Esophagus muscularis mucosa (tissue), 4 donors: ENCODE measurements around the gene RHOBTB1. TPM values are rescaled to one million over a fixed set of nuclear protein-coding genes. Genes with fewer than 3 reads are reported as not detected.

Source experiments
- DNase-seq: peaks from one replicate; pipeline ENCODE4 v3.0.0-alpha.2; 2017; ENCODE audit errors: extremely low spot score
- H3K27ac ChIP-seq, 4 donors: fragments of 200-600 bp; sonication (generic); replicated peaks in 1 of 4; 1 replicate in 3 of 4; 2 replicates in 1 of 4; pipeline ENCODE4 v1.5.1; 2016 to 2019; ENCODE audit warnings: mild to moderate bottlenecking in 1 of 4
- H3K27me3 ChIP-seq, 4 donors: fragments of 200-600 bp; sonication (generic); one replicate each; pipeline versions ENCODE4 v1.5.1 to v1.6.0; 2016 to 2019
- H3K36me3 ChIP-seq, 4 donors: fragments of 200-600 bp; sonication (generic); one replicate each; pipeline ENCODE4 v1.5.1; 2016 to 2019
- H3K4me1 ChIP-seq, 4 donors: fragments of 200-600 bp; sonication (generic); one replicate each; pipeline ENCODE4 v1.5.1; 2016 to 2019
- H3K4me3 ChIP-seq, 4 donors: fragments of 200-600 bp; sonication (generic); 1 replicate in 2 of 4; 2 replicates in 2 of 4; pipeline ENCODE4 v1.5.1; 2016 to 2019; ENCODE audit warnings: mild to moderate bottlenecking in 4 of 4, moderate library complexity in 1 of 4
- H3K9me3 ChIP-seq, 4 donors: fragments of 200-600 bp; sonication (generic); 1 replicate in 3 of 4; 2 replicates in 1 of 4; pipeline ENCODE4 v1.5.1; 2016 to 2019
- EP300 ChIP-seq: sonication (generic); formaldehyde crosslinking; IDR thresholded peaks from one replicate; pipeline ENCODE4 v1.6.1; 2017; ENCODE audit warnings: antibody characterized with exemption
- POLR2A ChIP-seq: fragments of 450-650 bp; IDR thresholded peaks from one replicate; pipeline ENCODE4 v1.6.1; 2017; ENCODE audit warnings: antibody characterized with exemption, moderate library complexity, mild to moderate bottlenecking, low read depth
- POLR2AphosphoS5 ChIP-seq, 2 donors: sonication (generic); formaldehyde crosslinking; IDR thresholded peaks; one replicate each; pipeline ENCODE4 v1.6.1; 2017; ENCODE audit warnings: antibody characterized with exemption in 2 of 2
- WGBS: methylation state at CpG from one replicate; pipeline ENCODE4 v1.1.5; 2018; 5-methylcytosine and 5-hydroxymethylcytosine counted together
- intact Hi-C: fragments of 100-400 bp; cut with DNase I; formaldehyde crosslinking; loops from one replicate; pipeline ENCODE4 v1.15.1; 2023
- total RNA-seq, 4 donors: library from RNA; depleted of rRNA; stranded (reverse); fragments of >200 nt; gene quantifications; one replicate each; pipeline versions ENCODE4 v1.1.0 to v1.2.1, GENCODE V29; 2016
- TF ChIP-seq, protein P1 (sequence below), 3 experiments: fragments of 200-600 bp in 2 of 3; fragments of 450-650 bp in 1 of 3; sonication (generic) in 2 of 3; IDR thresholded peaks; one replicate each; pipeline ENCODE4 v1.5.1; 2017 to 2019; ENCODE audit warnings: antibody characterized with exemption in 3 of 3, mild to moderate bottlenecking in 2 of 3, moderate library complexity in 1 of 3

The RHOBTB1 gene
- total RNA-seq, 4 donors from 2014 or later, result 16.7 to 39.2 (median 20.1) TPM

DNA sequence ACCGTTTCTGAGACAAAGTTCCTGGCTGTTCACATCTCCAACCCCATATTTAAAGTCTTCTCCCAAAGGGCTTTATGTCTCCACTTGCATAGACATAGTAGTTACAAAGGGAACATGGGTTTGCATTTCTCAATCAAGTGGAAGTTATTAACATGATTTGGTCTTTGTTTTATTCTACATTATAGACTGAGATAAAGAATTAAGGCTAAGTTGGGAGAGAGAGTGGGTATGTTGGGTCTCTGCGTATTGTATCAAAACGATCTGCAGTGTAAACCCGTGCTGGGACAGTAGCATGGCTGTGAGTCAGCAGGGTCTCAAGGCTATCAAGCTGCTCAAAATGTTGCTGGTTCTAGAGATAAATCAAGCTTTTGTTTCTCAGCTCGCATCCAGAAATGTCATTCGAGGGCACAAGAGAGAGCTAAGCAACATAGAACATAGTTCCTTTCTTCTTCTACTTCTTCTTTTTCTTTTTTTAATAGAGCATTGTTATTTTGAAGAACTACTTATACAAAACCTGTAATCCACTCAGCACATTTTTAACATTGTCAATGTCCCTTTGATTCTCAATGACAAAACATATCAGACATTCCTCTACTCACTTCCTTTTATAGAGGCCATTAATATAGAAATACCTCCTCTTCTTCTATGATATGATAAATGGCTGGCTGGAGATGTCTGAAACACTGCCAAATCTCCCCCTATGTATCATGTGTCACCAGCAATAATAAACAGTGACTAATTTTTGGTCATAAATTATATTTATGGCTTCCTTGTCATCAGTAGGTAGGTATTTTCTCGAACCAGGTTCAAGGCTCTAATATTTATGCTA lies 34.5 kb upstream of the RHOBTB1 start:
- TF ChIP-seq POLR2A (no peak), EP300 (no peak), POLR2AphosphoS5 (IDR thresholded peaks at IDR 0.05) (no peak)
- TF ChIP-seq, protein P1, sequence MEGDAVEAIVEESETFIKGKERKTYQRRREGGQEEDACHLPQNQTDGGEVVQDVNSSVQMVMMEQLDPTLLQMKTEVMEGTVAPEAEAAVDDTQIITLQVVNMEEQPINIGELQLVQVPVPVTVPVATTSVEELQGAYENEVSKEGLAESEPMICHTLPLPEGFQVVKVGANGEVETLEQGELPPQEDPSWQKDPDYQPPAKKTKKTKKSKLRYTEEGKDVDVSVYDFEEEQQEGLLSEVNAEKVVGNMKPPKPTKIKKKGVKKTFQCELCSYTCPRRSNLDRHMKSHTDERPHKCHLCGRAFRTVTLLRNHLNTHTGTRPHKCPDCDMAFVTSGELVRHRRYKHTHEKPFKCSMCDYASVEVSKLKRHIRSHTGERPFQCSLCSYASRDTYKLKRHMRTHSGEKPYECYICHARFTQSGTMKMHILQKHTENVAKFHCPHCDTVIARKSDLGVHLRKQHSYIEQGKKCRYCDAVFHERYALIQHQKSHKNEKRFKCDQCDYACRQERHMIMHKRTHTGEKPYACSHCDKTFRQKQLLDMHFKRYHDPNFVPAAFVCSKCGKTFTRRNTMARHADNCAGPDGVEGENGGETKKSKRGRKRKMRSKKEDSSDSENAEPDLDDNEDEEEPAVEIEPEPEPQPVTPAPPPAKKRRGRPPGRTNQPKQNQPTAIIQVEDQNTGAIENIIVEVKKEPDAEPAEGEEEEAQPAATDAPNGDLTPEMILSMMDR (IDR thresholded peaks at IDR 0.05), result no peak
- Histone ChIP-seq H3K36me3 (no peaks in the 10 kb centered on the region), H3K27ac (no peak overlapping the region), H3K9me3 (no peaks in the 10 kb centered on the region), H3K4me1 (peaks cover 0 to 19% (median 12%) of the 10 kb centered on the region in 4 donors), H3K27me3 (no peaks in the 10 kb centered on the region), H3K4me3 (no peak overlapping the region)
- WGBS, result 63% methylated on average over 7 of the region's 7 CpGs
- DNase-seq, result no peak
- intact Hi-C loops, result no loop called here

DNA sequence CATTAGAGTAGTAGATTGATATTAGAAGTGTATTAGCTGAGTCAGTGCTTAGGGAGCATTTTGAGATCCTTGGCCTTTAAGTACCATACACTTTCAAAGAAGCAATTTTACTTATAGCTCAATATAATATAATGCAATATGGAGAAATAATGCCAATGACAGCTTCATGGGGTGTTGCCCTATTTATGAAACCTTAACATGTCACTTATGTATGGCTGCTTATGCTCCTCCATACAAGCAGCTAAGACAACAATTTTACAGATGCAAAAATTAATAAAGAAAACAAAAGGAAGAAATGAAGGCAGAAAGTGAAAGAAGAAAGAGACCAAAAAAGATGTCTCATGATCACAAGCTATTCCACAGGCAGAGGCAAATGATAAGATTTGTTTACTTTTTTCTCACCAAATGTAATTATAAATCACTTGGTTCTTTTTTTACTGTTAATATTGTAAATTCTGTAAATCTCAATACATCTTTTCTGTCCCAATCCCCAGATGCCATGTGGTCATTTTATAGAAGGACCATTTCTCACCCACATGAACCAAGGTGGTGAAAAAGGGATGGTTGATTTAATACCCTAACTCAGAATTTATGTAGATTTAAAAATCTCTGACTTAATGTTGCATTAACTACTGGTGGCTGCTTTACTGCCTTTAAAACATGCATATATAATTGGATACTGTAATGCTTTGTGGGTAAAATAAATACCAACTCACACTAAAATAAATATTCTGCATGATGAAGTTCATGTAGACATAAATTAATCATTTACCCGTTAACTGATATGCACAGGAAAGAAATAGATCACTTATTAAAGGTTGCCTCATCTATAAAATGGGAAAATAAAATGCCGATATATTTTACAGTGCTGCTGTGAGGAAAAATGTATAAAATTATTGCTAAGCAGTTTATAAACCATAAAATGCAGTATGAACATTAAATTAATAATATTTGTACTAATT lies 33.5 kb upstream of the RHOBTB1 start:
- no peak for DNase-seq
- WGBS, result 96% methylated on average over 2 of the region's 2 CpGs
- H3K27me3 ChIP-seq, result no peaks in the 10 kb centered on the region
- no peak for TF ChIP-seq POLR2A
- H3K9me3 ChIP-seq, result no peaks in the 10 kb centered on the region
- H3K36me3 ChIP-seq, result no peaks in the 10 kb centered on the region
- no peak overlapping the region for H3K27ac ChIP-seq
- H3K4me3 ChIP-seq, result no peak overlapping the region
- peaks cover 0 to 19% (median 12%) of the 10 kb centered on the region in 4 donors for H3K4me1 ChIP-seq
- intact Hi-C loops, result no loop called here

DNA sequence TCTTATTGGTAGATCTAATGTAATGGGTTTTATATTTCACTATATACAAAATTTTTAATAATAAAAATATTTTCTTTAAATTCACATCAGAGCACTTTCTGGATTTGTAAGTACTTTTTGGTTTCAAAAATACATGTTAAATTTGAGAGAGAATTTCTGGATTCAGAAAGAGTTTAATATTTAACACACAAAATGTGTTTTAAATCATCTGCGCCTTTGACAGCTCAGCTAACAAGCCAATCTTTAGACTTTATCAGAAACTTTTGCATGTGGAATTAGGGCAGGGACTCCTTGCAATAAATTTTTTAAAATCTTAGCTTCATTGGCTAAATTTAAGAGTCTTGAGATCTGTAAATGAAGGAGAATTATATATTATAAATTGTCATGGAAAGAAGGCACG lies 32.7 kb upstream of the RHOBTB1 start:
- intact Hi-C loops, result no loop called here
- H3K36me3 ChIP-seq, result no peaks in the 10 kb centered on the region
- 87% methylated on average over 2 of the region's 2 CpGs for WGBS
- H3K27me3 ChIP-seq, result no peaks in the 10 kb centered on the region
- peaks cover 0 to 19% (median 12%) of the 10 kb centered on the region in 4 donors for H3K4me1 ChIP-seq
- DNase-seq, result no peak
- H3K4me3 ChIP-seq, result no peak overlapping the region
- no peaks in the 10 kb centered on the region for H3K9me3 ChIP-seq
- TF ChIP-seq POLR2AphosphoS5 (IDR thresholded peaks at IDR 0.05), result no peak
- no peak for TF ChIP-seq POLR2A
- TF ChIP-seq EP300, result no peak
- TF ChIP-seq, protein P1 (IDR thresholded peaks at IDR 0.05), result no peak
- H3K27ac ChIP-seq, result no peak overlapping the region

DNA sequence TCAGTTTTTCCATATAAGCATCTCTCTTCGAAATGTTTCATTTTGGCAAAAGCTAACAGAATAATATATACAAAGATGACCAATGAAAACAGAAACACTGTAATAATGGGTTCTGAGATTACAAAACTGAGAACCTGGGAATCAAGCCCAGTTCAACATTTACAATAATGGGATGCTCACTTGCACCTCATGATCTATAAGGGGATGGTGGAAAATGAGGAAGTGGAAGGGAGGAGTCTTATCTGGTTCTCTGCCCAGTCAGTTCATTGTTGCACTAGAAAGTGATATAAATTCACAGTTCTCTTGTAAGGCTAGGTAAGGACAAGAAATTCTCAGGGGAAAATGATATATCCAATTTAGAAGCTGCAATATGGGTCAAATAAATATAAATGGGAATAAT lies 31.7 kb upstream of the RHOBTB1 start:
- intact Hi-C loops, result no loop called here

More for the DNA sequence above, 31.7 kb upstream of the RHOBTB1 start:
- WGBS, result 48% methylated on average over 1 of the region's 1 CpG
- TF ChIP-seq EP300 (no peak), POLR2A (no peak), POLR2AphosphoS5 (IDR thresholded peaks at IDR 0.05) (no peak)
- TF ChIP-seq, protein P1 (IDR thresholded peaks at IDR 0.05), result no peak
- Histone ChIP-seq H3K27ac (no peak overlapping the region), H3K4me3 (no peak overlapping the region), H3K9me3 (no peaks in the 10 kb centered on the region), H3K4me1 (peaks cover 0 to 19% (median 12%) of the 10 kb centered on the region in 4 donors), H3K36me3 (no peaks in the 10 kb centered on the region), H3K27me3 (no peaks in the 10 kb centered on the region)
- DNase-seq, result no peak
